Common myeloid progenitor, CD34-positive (primary cell): Measurements from ENCODE around the gene APLF.
A peak's percentile ranks its signal among the peaks of the same experiment; 100 is the strongest.
"Not testable (repeated sequence)": the region's sequence is repeated elsewhere in the genome, so short reads cannot be mapped to it uniquely, and the experiment has no call there.

Source experiments
- CTCF ChIA-PET: fragments of 350-600 bp; sonication (Branson Sonifier 250); formaldehyde crosslinking; loops from one replicate; lab custom pipeline; 2021; ENCODE audit warnings: antibody characterized with exemption; lab: Charles Lee
- POLR2A ChIA-PET: fragments of 350-600 bp; sonication (Branson Sonifier 250); formaldehyde crosslinking; loops from one replicate; lab custom pipeline; 2021; ENCODE audit warnings: antibody characterized with exemption; lab: Charles Lee
- DNase-seq, 3 donors: peaks; one replicate each; pipeline versions ENCODE4 v3.0.0 to v3.0.0-alpha.2; 2013
- H3K27ac ChIP-seq, 2 experiments: 1 replicate in 1 of 2; 2 replicates in 1 of 2; pipeline ENCODE4 v1.7.0; 2013; ENCODE audit warnings: inconsistent platforms in 2 of 2, low read length in 2 of 2, mild to moderate bottlenecking in 2 of 2, low read depth in 1 of 2, moderate library complexity in 1 of 2; ENCODE audit not compliant: severe bottlenecking in 2 of 2, insufficient read depth in 1 of 2, poor library complexity in 1 of 2
- H3K27me3 ChIP-seq, 5 experiments: replicated peaks in 2 of 5; 1 replicate in 3 of 5; 2 replicates in 2 of 5; pipeline versions ENCODE4 v1.6.1 to v1.7.0; 2013; ENCODE audit warnings: low read length in 4 of 5, mild to moderate bottlenecking in 2 of 5, moderate library complexity in 2 of 5, inconsistent platforms in 1 of 5; ENCODE audit not compliant: insufficient read depth in 5 of 5, control insufficient read depth in 4 of 5
- H3K36me3 ChIP-seq, 4 experiments: 1 replicate in 2 of 4; 2 replicates in 2 of 4; pipeline versions ENCODE4 v1.6.1 to v1.7.0; 2013; ENCODE audit warnings: low read length in 3 of 4, control low read depth in 1 of 4, mild to moderate bottlenecking in 1 of 4; ENCODE audit not compliant: control insufficient read depth in 4 of 4, insufficient read depth in 4 of 4
- H3K4me1 ChIP-seq, 4 experiments: 1 replicate in 3 of 4; 2 replicates in 1 of 4; pipeline versions ENCODE4 v1.6.1 to v1.7.1; 2013; ENCODE audit warnings: low read length in 3 of 4, mild to moderate bottlenecking in 3 of 4, control low read depth in 1 of 4, inconsistent platforms in 1 of 4, moderate library complexity in 1 of 4; ENCODE audit not compliant: control insufficient read depth in 4 of 4, insufficient read depth in 4 of 4; ENCODE audit errors: control extremely low read depth in 1 of 4
- H3K4me3 ChIP-seq, 7 experiments: 1 replicate in 4 of 7; 2 replicates in 3 of 7; pipeline versions ENCODE4 v1.5.1 to v1.7.0; 2013; ENCODE audit warnings: mild to moderate bottlenecking in 7 of 7, low read length in 6 of 7, moderate library complexity in 6 of 7, inconsistent platforms in 2 of 7, low read depth in 2 of 7, control low read depth in 1 of 7; ENCODE audit not compliant: insufficient read depth in 4 of 7, control insufficient read depth in 1 of 7; ENCODE audit errors: extremely low read depth in 1 of 7
- H3K9me3 ChIP-seq, 5 experiments: 1 replicate in 4 of 5; 2 replicates in 1 of 5; pipeline versions ENCODE4 v1.6.1 to v1.7.1; 2013; ENCODE audit warnings: low read length in 4 of 5, mild to moderate bottlenecking in 2 of 5, inconsistent platforms in 1 of 5, low read depth in 1 of 5, moderate library complexity in 1 of 5; ENCODE audit not compliant: control insufficient read depth in 4 of 5, insufficient read depth in 2 of 5; ENCODE audit errors: control extremely low read depth in 1 of 5
- WGBS: methylation state at CpG from one replicate; pipeline ENCODE4 v1.1.5; 2013; ENCODE audit not compliant: insufficient coverage; 5-methylcytosine and 5-hydroxymethylcytosine counted together

The APLF gene

GRCh38 chr2:68594674-68595492 lies 127.5 kb downstream of the APLF start:
- 100% methylated on average over 1 of the region's 5 CpGs for WGBS
- DNase-seq = peak; percentile 58 to 75 (median 73)
- peaks cover 0 to 13% (median 6%) of the 10 kb centered on the region in 4 experiments for H3K4me1 ChIP-seq
- no peaks in the 10 kb centered on the region for H3K27me3 ChIP-seq
- POLR2A ChIA-PET = interaction anchor here (0.6 kb wide), 1 partner anchor 11 kb away, joined by 4 read pairs; no protein-coding TSS in a partner anchor
- H3K4me3 ChIP-seq = no peak overlapping the region
- H3K9me3 ChIP-seq = no peaks in the 10 kb centered on the region
- H3K36me3 ChIP-seq = no peaks in the 10 kb centered on the region
- H3K27ac ChIP-seq = no peak overlapping the region
- CTCF ChIA-PET = interaction anchor here (0.7 to 3.2 kb wide), 21 partner anchors 10 to 330 kb away, joined by 3 to 25 read pairs (median 3); partner anchors contain the start of genes APLF, FBXO48 and PROKR1

- ChIA-PET CTCF (interaction anchor here (0.7 to 3.2 kb wide), 22 partner anchors 10 to 156 kb away, joined by 3 to 25 read pairs (median 3); partner anchors contain the start of genes APLF, FBXO48 and PROKR1), POLR2A (interaction anchor here (0.6 kb wide), 1 partner anchor 10 kb away, joined by 4 read pairs; no protein-coding TSS in a partner anchor)
- not testable (repeated sequence) for H3K27ac ChIP-seq, H3K27me3 ChIP-seq, DNase-seq, H3K36me3 ChIP-seq, H3K9me3 ChIP-seq, H3K4me3 ChIP-seq
- peaks cover 0 to 13% (median 6%) of the 10 kb centered on the region in 4 experiments for H3K4me1 ChIP-seq
- 100% methylated on average over 1 of the region's 2 CpGs for WGBS
Observed at GRCh38 chr2:68595493-68595785, 128.1 kb downstream of the APLF start.

GRCh38 chr2:68600495-68600894 lies 133.1 kb downstream of the APLF start:
- DNase-seq, H3K27ac ChIP-seq, H3K4me3 ChIP-seq, H3K4me1 ChIP-seq, H3K27me3 ChIP-seq, POLR2A ChIA-PET, H3K36me3 ChIP-seq, CTCF ChIA-PET: not testable (repeated sequence)
- 100% methylated on average over 1 of the region's 3 CpGs for WGBS
- H3K9me3 ChIP-seq = peaks cover 0 to 14% (median 6%) of the 10 kb centered on the region in 5 experiments

- no peak for DNase-seq
- no peaks in the 10 kb centered on the region for H3K4me1 ChIP-seq
- CTCF ChIA-PET = interaction anchor here (1.5 kb wide), 1 partner anchor 12 kb away, joined by 4 read pairs; no protein-coding TSS in a partner anchor
- peaks cover 0 to 14% (median 7%) of the 10 kb centered on the region in 5 experiments for H3K9me3 ChIP-seq
- no CpG with 5 or more reads among the region's 1 CpG for WGBS
- POLR2A ChIA-PET = no interaction called here
- H3K36me3 ChIP-seq = no peaks in the 10 kb centered on the region
- H3K27ac ChIP-seq = no peak overlapping the region
- H3K4me3 ChIP-seq = no peak overlapping the region
- H3K27me3 ChIP-seq = no peaks in the 10 kb centered on the region
Observed at GRCh38 chr2:68603059-68603458, 135.7 kb downstream of the APLF start.

- peaks cover 0 to 14% (median 7%) of the 10 kb centered on the region in 5 experiments for H3K9me3 ChIP-seq
- no peaks in the 10 kb centered on the region for H3K27me3 ChIP-seq
- ChIA-PET POLR2A (no interaction called here), CTCF (no interaction called here)
- H3K4me3 ChIP-seq = no peak overlapping the region
- H3K27ac ChIP-seq = no peak overlapping the region
- no peak for DNase-seq
- H3K4me1 ChIP-seq = no peaks in the 10 kb centered on the region
- WGBS = no CpG with 5 or more reads among the region's 3 CpGs
- no peaks in the 10 kb centered on the region for H3K36me3 ChIP-seq
Observed at GRCh38 chr2:68604077-68604476, 136.7 kb downstream of the APLF start.

DNA sequence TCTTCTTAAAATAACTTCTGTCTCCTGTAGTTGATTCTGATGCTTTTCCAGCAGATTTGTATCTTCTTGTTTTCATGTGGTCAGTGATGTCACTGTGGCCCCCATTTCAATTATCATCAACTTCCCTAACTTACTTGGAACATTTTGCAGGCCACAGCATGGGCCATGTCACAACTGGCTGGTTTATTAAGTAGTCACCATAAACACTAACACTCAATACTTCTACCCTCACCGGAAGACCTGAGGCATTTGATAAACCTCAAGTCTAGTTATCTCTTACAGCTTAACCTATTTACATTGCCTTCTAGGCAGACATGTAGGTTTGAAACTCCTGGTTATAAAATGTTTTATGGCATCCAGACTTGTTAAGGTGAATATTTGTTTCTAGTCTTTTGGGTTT lies 138.6 kb downstream of the APLF start:
- Histone ChIP-seq H3K36me3 (no peaks in the 10 kb centered on the region), H3K27me3 (no peaks in the 10 kb centered on the region), H3K4me3 (no peak overlapping the region), H3K4me1 (no peaks in the 10 kb centered on the region), H3K9me3 (peaks cover 4 to 14% (median 11%) of the 10 kb centered on the region in 5 experiments), H3K27ac (no peak overlapping the region)
- POLR2A ChIA-PET = interaction anchor here (0.6 kb wide), 1 partner anchor 11 kb away, joined by 4 read pairs; no protein-coding TSS in a partner anchor
- CTCF ChIA-PET = no interaction called here
- DNase-seq = no peak
- WGBS = no CpG with 5 or more reads among the region's 1 CpG

DNA sequence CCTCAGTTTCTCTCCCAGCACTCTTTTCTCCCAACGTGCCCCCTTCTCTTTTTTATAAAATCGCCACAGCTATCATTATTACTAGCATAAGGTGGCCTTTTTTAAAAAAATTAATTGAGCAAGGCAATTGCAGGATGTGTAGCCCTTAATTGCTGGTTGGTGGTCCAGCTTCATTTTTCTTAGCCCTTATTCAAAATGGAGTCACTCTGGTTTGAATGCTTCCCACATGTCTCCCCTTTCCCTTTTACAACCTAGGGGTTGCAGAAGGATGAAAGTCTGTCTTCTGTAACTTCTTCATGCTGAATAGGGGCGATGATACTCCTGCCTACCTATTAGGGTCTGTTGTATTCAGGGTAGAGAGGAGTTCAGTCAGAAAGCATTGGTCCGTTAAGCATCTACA lies 139.4 kb downstream of the APLF start:
- CTCF ChIA-PET = no interaction called here
- WGBS = 100% methylated on average over 1 of the region's 4 CpGs

More for the DNA sequence above, 139.4 kb downstream of the APLF start:
- Histone ChIP-seq H3K27ac (no peak overlapping the region), H3K4me3 (no peak overlapping the region), H3K9me3 (peaks cover 4 to 11% (median 7%) of the 10 kb centered on the region in 5 experiments), H3K27me3 (no peaks in the 10 kb centered on the region), H3K36me3 (no peaks in the 10 kb centered on the region), H3K4me1 (no peaks in the 10 kb centered on the region)
- no peak for DNase-seq
- POLR2A ChIA-PET = no interaction called here
